ENCODE results near the gene TOR3A.

DNA sequence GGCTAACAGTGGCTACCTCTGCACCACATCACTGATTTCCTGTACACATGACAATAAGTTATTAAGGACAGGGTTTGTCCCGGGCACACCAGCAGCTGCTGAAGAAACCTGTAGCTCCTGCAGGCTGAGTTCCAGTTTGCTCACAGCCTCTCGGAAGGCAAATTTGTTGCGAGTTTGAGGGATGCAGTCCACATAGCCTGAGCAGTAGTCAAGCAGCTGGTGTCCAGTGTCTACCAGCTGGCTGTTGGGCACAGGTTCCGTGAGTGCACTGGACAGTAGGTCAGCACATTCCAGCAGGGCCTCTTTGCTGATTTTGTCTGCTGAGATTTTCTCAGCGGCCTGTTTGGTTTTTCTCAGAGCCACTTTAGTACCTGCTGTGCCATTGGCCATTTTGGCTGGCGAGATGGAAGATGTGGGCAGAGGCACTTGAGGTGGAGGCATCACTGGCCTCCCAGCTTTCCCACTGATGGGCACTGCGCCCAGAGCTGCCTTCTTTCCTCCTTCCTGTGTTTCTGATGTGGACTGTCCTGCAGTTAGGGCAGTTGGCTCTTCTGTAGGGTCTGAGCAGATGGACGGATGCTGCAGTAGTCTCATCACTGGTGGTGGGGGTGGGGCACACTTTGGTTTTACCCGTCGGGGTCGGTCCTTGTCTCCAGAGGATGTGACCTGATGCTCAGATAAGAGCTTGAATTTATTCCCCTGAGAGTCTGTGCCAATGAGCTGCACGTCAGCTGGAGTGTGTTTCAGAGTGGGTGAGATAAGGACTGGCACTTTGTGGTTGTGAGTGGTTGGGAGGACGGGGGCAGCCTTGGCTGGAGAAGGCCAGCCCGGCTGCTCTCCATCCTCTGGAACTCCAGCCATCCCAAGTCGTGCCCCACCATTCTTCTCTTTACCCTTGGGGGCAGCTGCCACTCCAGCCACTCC, 26.1 kb downstream of the TOR3A start:
- TF ChIP-seq, protein P1, sequence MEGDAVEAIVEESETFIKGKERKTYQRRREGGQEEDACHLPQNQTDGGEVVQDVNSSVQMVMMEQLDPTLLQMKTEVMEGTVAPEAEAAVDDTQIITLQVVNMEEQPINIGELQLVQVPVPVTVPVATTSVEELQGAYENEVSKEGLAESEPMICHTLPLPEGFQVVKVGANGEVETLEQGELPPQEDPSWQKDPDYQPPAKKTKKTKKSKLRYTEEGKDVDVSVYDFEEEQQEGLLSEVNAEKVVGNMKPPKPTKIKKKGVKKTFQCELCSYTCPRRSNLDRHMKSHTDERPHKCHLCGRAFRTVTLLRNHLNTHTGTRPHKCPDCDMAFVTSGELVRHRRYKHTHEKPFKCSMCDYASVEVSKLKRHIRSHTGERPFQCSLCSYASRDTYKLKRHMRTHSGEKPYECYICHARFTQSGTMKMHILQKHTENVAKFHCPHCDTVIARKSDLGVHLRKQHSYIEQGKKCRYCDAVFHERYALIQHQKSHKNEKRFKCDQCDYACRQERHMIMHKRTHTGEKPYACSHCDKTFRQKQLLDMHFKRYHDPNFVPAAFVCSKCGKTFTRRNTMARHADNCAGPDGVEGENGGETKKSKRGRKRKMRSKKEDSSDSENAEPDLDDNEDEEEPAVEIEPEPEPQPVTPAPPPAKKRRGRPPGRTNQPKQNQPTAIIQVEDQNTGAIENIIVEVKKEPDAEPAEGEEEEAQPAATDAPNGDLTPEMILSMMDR (IDR thresholded peaks at IDR 0.05; ENCODE audit: insufficient read depth, low read depth, low read length) = no peak
- TF ChIP-seq EZH2 (IDR thresholded peaks at IDR 0.05; ENCODE audit: insufficient read depth, low read length) = no peak
